ENCODE measurements around the gene KIR2DL1.
"Not testable (repeated sequence)": the region's sequence is repeated elsewhere in the genome, so short reads cannot be mapped to it uniquely, and the experiment has no call there.

Gene KIR2DL1

GRCh38 chr19:54729416-54730188, 40.0 kb upstream of the KIR2DL1 start:
- no peak for DNase-seq (ENCODE audit: low read depth)
- no peak overlapping the region for H3K4me3 ChIP-seq (ENCODE audit: low read depth, low read length)
- TF ChIP-seq POLR2A (IDR thresholded peaks at IDR 0.05; ENCODE audit: extremely low read depth, insufficient read length) = no peak
- TF ChIP-seq MAX (IDR thresholded peaks at IDR 0.05; ENCODE audit: low read depth, low read length) = no peak
- TF ChIP-seq MYC (IDR thresholded peaks at IDR 0.05; ENCODE audit: low read depth, low read length) = no peak

GRCh38 chr19:54731191-54731590, 38.4 kb upstream of the KIR2DL1 start:
- no peak overlapping the region for H3K4me3 ChIP-seq (ENCODE audit: low read depth, low read length)
- no peak for DNase-seq (ENCODE audit: low read depth)
- no peak for TF ChIP-seq MYC (IDR thresholded peaks at IDR 0.05; ENCODE audit: low read depth, low read length)
- no peak for TF ChIP-seq POLR2A (IDR thresholded peaks at IDR 0.05; ENCODE audit: extremely low read depth, insufficient read length)

- not testable (repeated sequence) for DNase-seq (ENCODE audit: low read depth); H3K4me3 ChIP-seq (ENCODE audit: low read depth, low read length)
These were observed 31.3 kb upstream of the KIR2DL1 start, which contains the start of gene KIR2DL3 for GRCh38 chr19:54738306-54738705. KIR2DL3 (plus strand) TSS chr19:54738513; CDS start chr19:54738546, 33 bp downstream.

GRCh38 chr19:54738715-54739114, 30.9 kb upstream of the KIR2DL1 start:
- no peak for DNase-seq (ENCODE audit: low read depth)
- TF ChIP-seq POLR2A (IDR thresholded peaks at IDR 0.05; ENCODE audit: extremely low read depth, insufficient read length) (no peak), CTCF (IDR thresholded peaks at IDR 0.05; ENCODE audit: low read depth, low read length) (no peak), MYC (IDR thresholded peaks at IDR 0.05; ENCODE audit: low read depth, low read length) (no peak), MAX (IDR thresholded peaks at IDR 0.05; ENCODE audit: low read depth, low read length) (no peak)
- no peak overlapping the region for H3K4me3 ChIP-seq (ENCODE audit: low read depth, low read length)

GRCh38 chr19:54739587-54740497, 29.8 kb upstream of the KIR2DL1 start:
- no peak overlapping the region for H3K4me3 ChIP-seq (ENCODE audit: low read depth, low read length)
- no peak for DNase-seq (ENCODE audit: low read depth)
- TF ChIP-seq POLR2A (IDR thresholded peaks at IDR 0.05; ENCODE audit: extremely low read depth, insufficient read length) (no peak), MYC (IDR thresholded peaks at IDR 0.05; ENCODE audit: low read depth, low read length) (no peak), MAX (IDR thresholded peaks at IDR 0.05; ENCODE audit: low read depth, low read length) (no peak), CTCF (IDR thresholded peaks at IDR 0.05; ENCODE audit: low read depth, low read length) (no peak)

- not testable (repeated sequence) for H3K4me3 ChIP-seq (ENCODE audit: low read depth, low read length)
- DNase-seq (ENCODE audit: low read depth) = peak; percentile 4
These were observed 27.6 kb upstream of the KIR2DL1 start for GRCh38 chr19:54741950-54742349.

GRCh38 chr19:54744080-54744479, 25.5 kb upstream of the KIR2DL1 start:
- DNase-seq (ENCODE audit: low read depth); H3K4me3 ChIP-seq (ENCODE audit: low read depth, low read length): not testable (repeated sequence)

- H3K4me3 ChIP-seq (ENCODE audit: low read depth, low read length) = not testable (repeated sequence)
- DNase-seq (ENCODE audit: low read depth) = peak; percentile 87
These were observed 21.8 kb upstream of the KIR2DL1 start for GRCh38 chr19:54747614-54748322.

GRCh38 chr19:54750276-54750675, 19.3 kb upstream of the KIR2DL1 start:
- DNase-seq (ENCODE audit: low read depth); H3K4me3 ChIP-seq (ENCODE audit: low read depth, low read length): not testable (repeated sequence)

- not testable (repeated sequence) for DNase-seq (ENCODE audit: low read depth); H3K4me3 ChIP-seq (ENCODE audit: low read depth, low read length)
These were observed 13.1 kb upstream of the KIR2DL1 start for GRCh38 chr19:54756204-54757110.

GRCh38 chr19:54758577-54758976, 11.0 kb upstream of the KIR2DL1 start:
- not testable (repeated sequence) for H3K4me3 ChIP-seq (ENCODE audit: low read depth, low read length)
- DNase-seq (ENCODE audit: low read depth) = peak; percentile 8

- H3K4me3 ChIP-seq (ENCODE audit: low read depth, low read length) = not testable (repeated sequence)
- DNase-seq (ENCODE audit: low read depth) = peak; percentile 82
These were observed 5.4 kb upstream of the KIR2DL1 start for GRCh38 chr19:54764219-54764618.

GRCh38 chr19:54766464-54766863, 3.1 kb upstream of the KIR2DL1 start:
- not testable (repeated sequence) for DNase-seq (ENCODE audit: low read depth)

More at GRCh38 chr19:54766464-54766863, 3.1 kb upstream of the KIR2DL1 start:
- H3K4me3 ChIP-seq (ENCODE audit: low read depth, low read length) = not testable (repeated sequence)
